Measurements from ENCODE around the gene MRPL23. TPM values are rescaled to one million over a fixed set of nuclear protein-coding genes. Genes with fewer than 3 reads are reported as not detected.

MRPL23 gene
- 148 TPM for total RNA-seq

- no peak for TF ChIP-seq POLR2A (IDR thresholded peaks at IDR 0.05)
- no peak for TF ChIP-seq CTCF (IDR thresholded peaks at IDR 0.05)
- TF ChIP-seq POLR2AphosphoS5 (IDR thresholded peaks at IDR 0.05; ENCODE audit: insufficient read depth in 1 of 2, low read depth in 1 of 2) = no peak
- H3K4me1 ChIP-seq = no peaks in the 10 kb centered on the region
- DNase-seq (ENCODE audit: extremely low spot score in 2 of 2) = no peak
- H3K4me3 ChIP-seq = no peak within 1 kb of the TSS
- no peak within 1 kb of the TSS for H3K27ac ChIP-seq
- H3K36me3 ChIP-seq = no peaks in the 10 kb centered on the region
- intact Hi-C loops (cut with DNase I) = no loop called here
- H3K27me3 ChIP-seq = no peaks in the 10 kb centered on the region
- H3K9me3 ChIP-seq = no peaks in the 10 kb centered on the region
Measured at GRCh38 chr11:1946812-1947484, at the start of gene MRPL23. Gene MRPL23, plus strand, starts transcription at chr11:1947332. Its CDS starts 31 bp downstream, at chr11:1947363.

GRCh38 chr11:1899090-1899489 is 48.0 kb upstream of the MRPL23 start:
- intact Hi-C loops (cut with DNase I) = no loop called here

GRCh38 chr11:1899686-1900085 is 47.4 kb upstream of the MRPL23 start:
- no peaks in the 10 kb centered on the region for H3K9me3 ChIP-seq
- DNase-seq (ENCODE audit: extremely low spot score in 2 of 2) = no peak
- H3K27ac ChIP-seq = no peak overlapping the region
- H3K4me1 ChIP-seq = no peaks in the 10 kb centered on the region
- H3K36me3 ChIP-seq = no peaks in the 10 kb centered on the region
- H3K4me3 ChIP-seq = no peak overlapping the region
- intact Hi-C loops (cut with DNase I) = no loop called here
- no peak for TF ChIP-seq POLR2A (IDR thresholded peaks at IDR 0.05)
- no peak for TF ChIP-seq CTCF (IDR thresholded peaks at IDR 0.05)
- TF ChIP-seq POLR2AphosphoS5 (IDR thresholded peaks at IDR 0.05; ENCODE audit: insufficient read depth in 1 of 2, low read depth in 1 of 2) = no peak
- no peaks in the 10 kb centered on the region for H3K27me3 ChIP-seq

More at GRCh38 chr11:1899090-1899489, 48.0 kb upstream of the MRPL23 start:
- H3K27me3 ChIP-seq = no peaks in the 10 kb centered on the region
- no peak for DNase-seq (ENCODE audit: extremely low spot score in 2 of 2)
- H3K9me3 ChIP-seq = no peaks in the 10 kb centered on the region
- no peak overlapping the region for H3K4me3 ChIP-seq
- TF ChIP-seq POLR2A (IDR thresholded peaks at IDR 0.05) = no peak
- no peak for TF ChIP-seq POLR2AphosphoS5 (IDR thresholded peaks at IDR 0.05; ENCODE audit: insufficient read depth in 1 of 2, low read depth in 1 of 2)
- no peak for TF ChIP-seq CTCF (IDR thresholded peaks at IDR 0.05)
- no peaks in the 10 kb centered on the region for H3K36me3 ChIP-seq
- no peaks in the 10 kb centered on the region for H3K4me1 ChIP-seq
- H3K27ac ChIP-seq = no peak overlapping the region

- intact Hi-C loops (cut with DNase I) = no loop called here
Measured at GRCh38 chr11:1906181-1906580, 41.0 kb upstream of the MRPL23 start.

More at GRCh38 chr11:1906181-1906580, 41.0 kb upstream of the MRPL23 start:
- DNase-seq (ENCODE audit: extremely low spot score in 2 of 2) = no peak
- Histone ChIP-seq H3K27me3 (no peaks in the 10 kb centered on the region), H3K36me3 (no peaks in the 10 kb centered on the region), H3K27ac (peak overlapping the region; percentile 34), H3K4me3 (no peak overlapping the region), H3K4me1 (peaks cover 10% of the 10 kb centered on the region), H3K9me3 (no peaks in the 10 kb centered on the region)
- TF ChIP-seq CTCF (IDR thresholded peaks at IDR 0.05) = no peak
- no peak for TF ChIP-seq POLR2A (IDR thresholded peaks at IDR 0.05)
- no peak for TF ChIP-seq POLR2AphosphoS5 (IDR thresholded peaks at IDR 0.05; ENCODE audit: insufficient read depth in 1 of 2, low read depth in 1 of 2)
